Upper lobe of left lung (tissue), 4 donors: ENCODE data around the gene AMY2A.
"Not testable (repeated sequence)": the region's sequence is repeated elsewhere in the genome, so short reads cannot be mapped to it uniquely, and the experiment has no call there.

Experiments used
- CTCF ChIP-seq, 6 experiments: fragments of 450-650 bp in 4 of 6; fragments of 200-600 bp in 2 of 6; sonication (generic) in 2 of 6; IDR thresholded peaks; one replicate each; pipeline ENCODE4 v1.5.1; 2016 to 2019; ENCODE audit warnings: antibody characterized with exemption in 6 of 6
- EP300 ChIP-seq, 4 donors: sonication (generic); formaldehyde crosslinking; IDR thresholded peaks; one replicate each; pipeline ENCODE4 v1.5.1; 2017; ENCODE audit warnings: antibody characterized with exemption in 4 of 4, control low read depth in 2 of 4

- not testable (repeated sequence) for TF ChIP-seq CTCF, EP300 (IDR thresholded peaks at IDR 0.05)
Measured at GRCh38 chr1:103655460-103655859, 38.2 kb downstream of the AMY2A start, which contains the start of gene AMY1A.
